ENCODE measurements around the gene MRPL51.

Gene MRPL51

GRCh38 chr12:6492838-6493496 is at the start of gene MRPL51:
MRPL51 (minus strand) TSS chr12:6493262; CDS start chr12:6493136, 126 bp downstream.
- peak; percentile 96 for DNase-seq (ENCODE audit: low spot score)
- Histone ChIP-seq H3K27ac (peak within 1 kb of the TSS; percentile 73 to 96), H3K4me3 (peak within 1 kb of the TSS; percentile 83)
- TF ChIP-seq CTCF (IDR thresholded peaks at IDR 0.05) = no peak

- peak overlapping the region; percentile 42 to 89 for H3K27ac ChIP-seq
- no peak overlapping the region for H3K4me3 ChIP-seq
Observed at GRCh38 chr12:6542209-6543009, 49.3 kb upstream of the MRPL51 start.

GRCh38 chr12:6541371-6542165 is 48.5 kb upstream of the MRPL51 start:
- H3K27ac ChIP-seq = peak overlapping the region; percentile 72 to 89
- no peak for DNase-seq (ENCODE audit: low spot score)
- TF ChIP-seq CTCF (IDR thresholded peaks at IDR 0.05) = no peak

More at GRCh38 chr12:6542209-6543009, 49.3 kb upstream of the MRPL51 start:
- no peak for DNase-seq (ENCODE audit: low spot score)
- no peak for TF ChIP-seq CTCF (IDR thresholded peaks at IDR 0.05)

GRCh38 chr12:6540181-6540877 is 47.3 kb upstream of the MRPL51 start:
- Histone ChIP-seq H3K27ac (peak overlapping the region; percentile 72 to 89), H3K4me3 (peak overlapping the region; percentile 52)
- DNase-seq (ENCODE audit: low spot score) = peak; percentile 97
- TF ChIP-seq CTCF (IDR thresholded peaks at IDR 0.05) = no peak

More at GRCh38 chr12:6541371-6542165, 48.5 kb upstream of the MRPL51 start:
- H3K4me3 ChIP-seq = no peak overlapping the region

GRCh38 chr12:6539707-6540134 is 46.7 kb upstream of the MRPL51 start:
- no peak for DNase-seq (ENCODE audit: low spot score)
- Histone ChIP-seq H3K27ac (peak overlapping the region; percentile 72 to 89), H3K4me3 (peak overlapping the region; percentile 52)

More at GRCh38 chr12:6539707-6540134, 46.7 kb upstream of the MRPL51 start:
- TF ChIP-seq CTCF (IDR thresholded peaks at IDR 0.05) = no peak

Measured in coronary artery (tissue), 2 donors.